Eye (tissue), 1 donor: ENCODE measurements around the gene SPDYE1.
"Not testable (repeated sequence)": the region's sequence is repeated elsewhere in the genome, so short reads cannot be mapped to it uniquely, and the experiment has no call there.

Experiments used
- DNase-seq: peaks from one replicate; pipeline ENCODE4 v3.0.0-alpha.2; 2015

SPDYE1 gene

DNA sequence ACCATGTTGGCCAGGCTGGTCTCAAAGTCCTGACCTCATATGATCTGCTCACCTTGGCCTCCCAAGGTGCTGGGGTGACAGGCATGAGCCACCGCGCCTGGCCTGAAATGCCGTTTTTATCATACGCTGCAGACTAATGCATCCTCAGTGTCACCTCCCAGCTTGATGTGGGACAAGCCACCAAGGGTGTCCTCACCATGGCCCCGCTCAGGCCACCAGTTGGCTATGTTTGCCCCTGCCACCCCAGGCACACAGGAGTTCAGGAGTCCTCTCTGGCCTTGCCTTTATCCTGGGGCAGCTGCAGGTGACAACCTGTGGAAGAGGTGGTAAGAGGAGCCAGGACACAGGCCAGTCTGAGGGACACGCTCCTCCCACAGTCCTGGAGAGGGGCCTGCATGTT, 3.0 kb upstream of the SPDYE1 start:
- DNase-seq, result not testable (repeated sequence)

DNA sequence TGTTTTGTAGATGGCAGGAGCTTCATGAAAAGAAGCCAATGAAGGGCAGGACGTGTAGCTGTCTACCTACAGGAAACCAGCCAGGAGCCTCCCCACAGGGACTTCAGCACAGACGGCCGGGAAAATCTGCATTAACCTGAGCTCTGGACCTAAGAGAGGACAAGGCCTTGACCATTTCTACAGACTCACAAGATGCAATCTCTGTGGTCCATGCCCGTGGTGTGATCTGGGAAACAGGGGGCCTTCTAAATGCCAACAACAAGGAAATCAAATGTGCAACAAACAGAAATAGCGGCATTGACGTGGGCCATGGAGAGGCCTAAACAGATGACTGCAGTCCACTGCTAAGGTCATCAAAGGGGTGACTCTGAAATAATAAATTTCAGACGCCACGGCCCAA, 14.4 kb downstream of the SPDYE1 start:
- not testable (repeated sequence) for DNase-seq

DNA sequence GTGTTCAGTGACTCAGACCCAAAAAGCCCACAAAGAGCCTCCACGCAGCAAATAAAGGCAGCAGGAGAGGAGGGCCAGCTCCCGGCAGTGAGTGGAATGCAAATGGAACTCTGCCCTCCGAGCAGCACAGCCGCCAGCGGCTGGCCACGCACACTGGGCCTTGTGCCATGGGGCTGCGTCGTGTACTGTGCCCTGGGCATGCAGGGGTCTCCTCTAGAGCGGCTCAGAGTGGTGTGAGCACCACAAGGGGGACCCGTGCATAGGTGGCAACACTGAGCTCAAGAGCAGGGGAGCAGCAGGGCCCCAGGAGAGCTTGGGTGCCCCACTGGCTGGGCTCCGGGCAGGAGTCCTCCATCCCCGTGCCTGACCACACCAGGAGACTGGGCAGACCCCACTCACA, 17.4 kb downstream of the SPDYE1 start:
- DNase-seq, result not testable (repeated sequence)

DNA sequence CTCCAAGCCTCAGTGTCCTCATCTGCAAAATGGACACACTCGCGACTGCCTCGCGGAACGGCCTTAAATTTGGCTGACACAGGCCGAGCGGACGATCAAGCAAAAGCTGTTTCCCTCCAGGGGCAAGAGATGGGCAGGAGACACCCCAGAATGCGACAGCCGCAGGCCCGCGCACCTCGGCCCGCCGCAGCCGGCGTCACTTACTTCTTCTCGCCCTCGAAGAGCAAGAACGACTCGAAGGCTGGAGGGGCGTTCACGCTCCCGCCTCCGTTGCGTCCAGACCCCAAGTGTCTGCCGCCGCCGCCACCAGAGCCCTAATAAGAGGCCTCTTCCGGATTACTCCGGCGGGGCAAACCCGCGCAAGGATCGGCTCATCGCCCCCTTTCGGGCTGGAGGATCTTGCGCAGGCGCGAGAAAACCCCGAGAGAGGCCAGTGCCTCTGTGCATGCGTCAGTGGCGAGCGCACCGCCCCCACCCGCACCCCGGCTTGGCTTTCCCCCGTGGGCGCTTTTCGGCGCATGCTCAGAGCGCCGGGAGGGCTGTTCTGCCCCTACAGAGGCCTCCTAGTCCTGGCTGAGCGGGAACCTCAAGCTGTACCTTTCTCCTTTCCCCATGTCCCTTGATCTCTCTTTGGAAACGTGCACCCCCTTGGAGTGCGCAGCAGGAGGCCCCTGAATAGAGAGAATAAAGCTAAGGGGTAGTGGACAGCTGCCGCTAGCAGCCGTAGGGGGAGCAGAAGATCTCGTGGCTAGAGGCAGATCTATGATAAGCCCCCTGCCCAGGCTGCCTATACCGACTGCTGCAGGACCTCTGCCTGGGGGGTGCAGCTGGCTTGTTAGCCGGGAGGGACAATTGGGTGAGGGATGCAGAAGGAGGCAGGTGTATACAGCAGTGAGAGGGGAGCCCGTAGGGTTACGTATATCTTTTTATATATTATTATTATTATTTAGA, 21.4 kb downstream of the SPDYE1 start:
- peak; percentile 99 for DNase-seq

DNA sequence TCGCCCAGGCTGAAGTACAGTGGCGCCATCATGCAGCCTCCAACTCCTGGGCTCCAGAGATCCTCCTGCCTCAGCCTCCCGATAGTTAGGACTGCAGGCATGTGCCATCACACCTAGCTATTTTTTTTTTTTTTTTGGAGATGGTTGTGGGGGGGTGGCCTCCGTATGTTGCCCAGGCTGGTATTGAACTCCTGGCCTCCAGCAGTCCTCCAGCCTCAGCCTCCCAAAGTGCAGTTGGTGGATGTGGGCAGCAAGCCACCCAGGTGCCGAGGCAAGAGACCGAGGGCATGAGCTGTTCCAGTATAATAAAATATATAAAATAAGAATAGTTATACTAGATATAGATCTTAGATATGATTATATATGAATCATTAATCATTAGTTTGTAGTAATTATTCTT, 22.1 kb downstream of the SPDYE1 start:
- peak; percentile 16 for DNase-seq

DNA sequence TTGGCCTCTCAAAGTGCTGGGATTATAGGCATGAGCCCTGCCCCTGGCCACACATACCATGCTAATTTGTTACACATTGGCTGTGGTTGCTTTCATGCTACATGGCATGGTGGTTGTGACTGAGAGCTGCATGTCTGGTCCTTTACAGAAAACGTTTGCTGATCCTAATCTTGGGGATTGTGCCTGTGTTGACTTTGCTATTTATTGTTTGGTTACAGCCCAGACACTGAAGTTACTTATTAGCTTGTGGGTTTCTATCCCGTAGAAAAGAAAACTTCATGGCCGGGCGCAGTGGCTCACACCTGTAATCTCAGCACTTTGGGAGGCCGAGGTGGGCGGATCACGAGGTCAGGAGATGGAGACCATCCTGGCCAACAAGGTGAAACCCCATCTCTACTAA, 24.4 kb downstream of the SPDYE1 start:
- not testable (repeated sequence) for DNase-seq

DNA sequence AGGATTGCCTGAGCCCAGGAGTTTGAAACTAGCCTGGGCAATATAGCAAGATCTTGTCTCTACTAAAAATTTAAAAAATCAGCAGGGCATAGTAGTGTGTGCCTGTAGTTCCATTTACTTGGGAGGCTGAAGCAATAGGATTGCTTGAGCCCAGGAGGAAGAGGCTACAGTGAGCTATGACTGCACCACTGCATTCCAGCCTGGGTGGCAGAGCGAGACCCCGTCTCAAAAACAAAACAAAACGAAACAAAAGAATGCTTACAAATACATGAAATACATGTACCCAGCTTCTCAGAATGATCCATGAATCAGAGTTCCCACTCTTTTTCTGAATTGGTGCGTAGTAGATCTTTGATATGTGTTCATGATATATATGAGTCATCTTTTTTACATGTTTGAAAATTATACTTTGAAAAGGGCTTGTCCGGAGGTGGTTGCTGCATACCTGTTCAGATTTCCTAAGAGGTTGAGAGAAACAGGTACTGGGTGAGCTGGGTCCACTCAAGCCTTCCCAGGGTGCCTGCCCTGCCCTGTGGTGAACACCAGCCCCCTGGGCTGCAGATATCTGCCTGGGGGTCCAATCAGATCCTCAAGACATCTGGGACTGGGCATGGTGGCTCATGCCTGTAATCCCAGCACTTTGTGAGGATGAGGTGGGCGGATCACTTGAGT, 25.2 kb downstream of the SPDYE1 start:
- DNase-seq, result not testable (repeated sequence)

DNA sequence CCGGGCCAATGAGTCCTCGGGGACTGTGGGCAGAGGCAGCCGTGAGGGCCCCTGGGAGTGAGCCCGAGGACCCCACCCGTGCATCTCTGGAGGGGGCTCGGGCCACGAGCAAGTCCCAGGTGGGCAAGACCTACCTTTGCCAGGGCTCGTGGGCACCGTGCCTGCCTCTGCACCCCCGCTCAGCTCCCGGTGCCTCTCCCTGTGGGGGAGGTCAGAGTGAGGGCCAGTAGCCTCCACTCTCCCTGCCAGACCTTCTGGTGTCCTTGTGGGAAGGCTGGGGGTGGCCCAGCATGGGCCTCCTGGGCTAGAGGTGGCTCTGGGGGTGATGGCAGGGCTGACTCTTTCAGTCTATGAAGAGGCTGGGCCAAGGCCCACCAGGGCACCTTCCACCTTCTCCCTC, 31.7 kb downstream of the SPDYE1 start:
- DNase-seq, result not testable (repeated sequence)

DNA sequence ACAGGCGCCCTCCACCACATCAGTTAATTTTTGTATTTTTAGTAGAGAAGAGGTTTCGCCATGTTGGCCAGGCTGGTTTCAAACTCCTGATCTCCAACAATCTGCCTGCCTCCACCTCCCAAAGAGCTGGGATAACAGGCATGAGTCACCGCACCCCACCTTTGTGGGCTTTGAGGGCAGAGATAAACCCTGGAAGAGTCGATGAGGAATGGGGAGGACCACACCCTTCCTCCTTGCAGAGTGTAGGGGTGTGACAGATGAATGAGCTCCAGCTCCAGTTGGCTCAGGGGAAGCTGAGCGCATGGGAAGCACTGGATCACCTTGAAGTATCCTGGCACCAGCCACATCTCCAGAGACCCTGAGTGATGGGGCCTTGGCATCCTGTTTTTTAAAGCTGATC, 32.3 kb downstream of the SPDYE1 start:
- DNase-seq, result not testable (repeated sequence)

DNA sequence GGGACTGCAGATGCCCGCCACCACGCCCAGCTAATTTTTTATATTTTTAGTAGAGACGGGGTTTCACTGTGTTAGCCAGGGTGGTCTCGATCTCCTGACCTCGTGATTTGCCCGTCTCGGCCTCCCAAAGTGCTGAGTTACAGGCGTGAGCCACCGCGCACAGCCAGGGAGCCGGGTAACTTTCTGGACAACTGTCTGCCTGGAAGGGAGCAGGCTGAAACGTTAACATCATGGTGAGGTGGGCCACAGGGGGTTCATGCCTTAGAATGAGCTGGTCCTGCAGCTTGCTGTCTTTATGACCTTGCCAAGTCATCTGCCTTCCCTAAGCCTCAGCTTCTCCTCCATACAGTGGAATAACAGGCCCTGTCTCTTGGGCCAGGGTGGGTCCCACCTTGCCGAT, 33.6 kb downstream of the SPDYE1 start:
- not testable (repeated sequence) for DNase-seq

DNA sequence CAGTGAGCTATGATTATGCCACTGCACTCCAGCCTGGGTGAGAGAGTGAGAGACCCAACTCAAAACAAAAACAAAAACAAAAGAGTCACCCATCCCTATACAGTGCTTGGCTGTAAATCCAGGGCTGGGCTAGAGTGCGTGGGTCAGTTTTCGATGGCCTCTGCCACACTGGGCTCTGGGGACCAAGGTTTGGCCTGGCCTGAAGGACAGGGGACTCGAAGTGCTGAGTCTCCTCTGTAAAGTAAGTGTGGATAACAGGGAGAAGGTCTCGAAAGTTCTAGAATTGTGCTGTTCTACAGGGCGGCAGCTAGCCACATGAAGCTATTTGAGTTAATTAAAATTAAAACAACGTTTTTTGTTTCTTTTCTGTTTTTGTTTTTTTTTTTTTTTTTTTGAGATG, 34.3 kb downstream of the SPDYE1 start:
- DNase-seq, result not testable (repeated sequence)

DNA sequence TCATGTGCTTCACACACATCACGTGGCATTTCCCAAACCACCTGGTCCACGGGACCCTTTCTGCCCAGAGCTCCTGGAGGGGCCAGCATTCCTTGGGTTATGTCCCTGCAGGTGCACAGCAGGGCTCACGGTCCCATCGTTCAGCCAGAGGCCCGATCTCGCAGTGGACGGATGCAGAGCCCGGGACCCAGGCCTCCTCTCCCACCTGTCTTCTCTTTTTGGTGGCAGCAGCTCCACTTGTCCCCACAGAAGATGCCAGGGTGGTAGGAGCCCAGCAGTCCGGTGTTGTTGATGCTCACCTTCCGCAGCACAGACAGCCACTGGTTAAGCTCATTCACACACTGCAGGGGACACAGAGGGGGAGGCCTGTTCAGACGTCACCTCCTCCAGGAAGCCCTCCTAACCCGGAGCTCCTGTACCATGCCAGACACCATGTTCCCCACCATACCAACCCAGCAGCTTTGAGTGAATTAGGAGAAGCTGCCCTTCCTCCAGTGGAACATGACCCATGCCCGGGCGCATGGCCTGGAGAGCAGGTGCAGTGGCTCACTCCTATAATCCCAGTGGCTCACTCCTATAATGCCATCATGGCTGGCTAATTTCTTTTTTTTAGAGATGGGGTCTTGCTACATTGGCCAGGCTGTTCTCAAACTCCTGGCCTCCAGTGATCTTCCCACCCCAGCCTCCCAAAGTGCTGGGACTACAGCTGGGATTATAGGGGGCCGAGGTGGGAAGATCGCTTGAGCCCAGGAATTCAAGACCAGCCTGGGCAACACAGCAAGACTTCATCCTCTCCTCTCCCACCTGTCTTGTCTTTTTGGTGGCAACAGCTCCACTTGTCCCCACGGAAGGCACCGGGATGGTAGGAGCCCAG, 36.5 kb downstream of the SPDYE1 start:
- DNase-seq, result not testable (repeated sequence)

DNA sequence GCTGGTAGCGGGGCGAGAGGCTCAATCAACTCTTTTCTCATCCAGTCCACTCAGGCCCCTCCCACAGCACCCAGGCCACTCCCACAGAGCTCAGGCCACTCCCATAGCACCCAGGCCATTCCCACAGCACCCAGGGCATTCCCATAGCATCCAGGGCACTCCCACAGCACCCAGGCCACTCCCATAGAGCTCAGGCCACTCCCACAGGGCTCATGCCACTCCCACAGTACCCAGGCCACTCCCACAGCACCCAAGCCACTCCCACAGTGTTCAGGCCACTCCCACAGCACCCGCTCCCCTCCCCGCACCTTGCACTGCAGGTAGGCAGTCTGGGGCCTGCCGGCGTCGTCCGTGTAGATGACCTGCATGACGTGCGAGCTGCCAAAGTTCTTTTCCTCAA, 38.7 kb downstream of the SPDYE1 start:
- not testable (repeated sequence) for DNase-seq

DNA sequence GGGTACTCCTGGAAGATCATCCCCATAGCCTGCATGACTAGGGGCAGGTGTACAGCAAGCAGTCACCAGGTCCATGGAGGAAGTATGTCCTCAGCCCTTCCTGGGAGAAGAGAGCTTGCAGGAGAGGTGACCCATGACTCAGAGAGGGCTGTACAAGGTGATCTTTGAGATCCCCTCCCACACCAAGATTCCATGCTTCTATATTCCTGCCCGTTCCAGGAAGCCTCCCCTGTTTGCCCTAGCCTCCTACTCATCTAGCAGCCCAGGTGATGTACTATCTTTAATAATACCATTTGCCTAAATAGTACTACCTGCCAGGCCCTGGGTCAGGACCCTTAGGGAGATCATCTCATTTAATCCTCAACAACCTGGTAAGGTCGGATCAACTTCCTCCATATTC, 40.3 kb downstream of the SPDYE1 start:
- DNase-seq, result not testable (repeated sequence)

DNA sequence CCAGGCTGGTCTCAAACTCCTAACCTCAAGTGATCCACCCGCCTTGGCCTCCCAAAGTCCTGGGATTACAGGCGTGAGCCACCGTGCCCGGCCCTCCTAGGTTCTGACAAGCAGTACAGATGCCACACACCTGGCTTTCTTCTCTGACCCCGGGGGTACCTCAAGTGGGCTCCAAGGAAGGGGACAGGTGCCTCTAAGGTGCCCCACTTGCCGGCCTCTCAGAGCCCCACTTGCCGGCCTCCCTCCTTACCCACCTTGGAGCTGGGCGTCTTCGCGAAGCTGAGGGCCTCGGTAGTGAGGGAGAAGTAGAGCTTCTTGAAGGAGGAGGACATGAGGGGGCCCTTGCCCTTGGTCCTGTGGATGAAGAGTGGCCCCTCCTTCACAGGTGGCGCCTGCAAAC, 40.9 kb downstream of the SPDYE1 start:
- not testable (repeated sequence) for DNase-seq

DNA sequence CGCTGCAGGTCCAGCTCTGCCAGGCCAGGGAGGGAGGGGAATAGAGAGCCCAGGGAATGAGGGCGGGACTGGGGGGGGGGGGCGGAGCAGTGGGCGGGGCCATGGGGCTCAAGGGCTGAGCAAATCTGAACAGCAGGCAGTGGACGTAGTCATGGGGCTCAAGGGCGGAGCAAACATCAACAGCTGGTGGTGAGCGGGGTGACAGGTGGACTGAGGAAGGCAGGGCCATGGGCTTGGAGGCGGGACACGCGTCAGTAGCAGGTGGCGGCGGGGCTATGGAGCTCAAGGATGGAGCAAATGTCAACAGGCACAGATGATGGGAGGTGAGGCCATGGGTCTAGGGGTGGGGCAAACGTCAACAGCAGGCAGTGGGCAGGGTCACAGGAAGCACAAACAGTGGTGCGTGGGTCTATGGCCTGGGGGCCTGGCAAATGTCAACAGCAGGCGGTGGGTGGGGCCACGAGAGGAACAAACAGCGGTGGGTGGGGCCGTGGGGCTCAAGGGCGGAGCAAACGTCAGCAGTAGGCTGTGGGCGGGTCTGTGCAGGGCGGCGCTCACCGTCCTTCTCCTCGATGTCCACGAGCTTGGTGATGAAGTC, 41.4 kb downstream of the SPDYE1 start:
- peak; percentile 90 for DNase-seq

DNA sequence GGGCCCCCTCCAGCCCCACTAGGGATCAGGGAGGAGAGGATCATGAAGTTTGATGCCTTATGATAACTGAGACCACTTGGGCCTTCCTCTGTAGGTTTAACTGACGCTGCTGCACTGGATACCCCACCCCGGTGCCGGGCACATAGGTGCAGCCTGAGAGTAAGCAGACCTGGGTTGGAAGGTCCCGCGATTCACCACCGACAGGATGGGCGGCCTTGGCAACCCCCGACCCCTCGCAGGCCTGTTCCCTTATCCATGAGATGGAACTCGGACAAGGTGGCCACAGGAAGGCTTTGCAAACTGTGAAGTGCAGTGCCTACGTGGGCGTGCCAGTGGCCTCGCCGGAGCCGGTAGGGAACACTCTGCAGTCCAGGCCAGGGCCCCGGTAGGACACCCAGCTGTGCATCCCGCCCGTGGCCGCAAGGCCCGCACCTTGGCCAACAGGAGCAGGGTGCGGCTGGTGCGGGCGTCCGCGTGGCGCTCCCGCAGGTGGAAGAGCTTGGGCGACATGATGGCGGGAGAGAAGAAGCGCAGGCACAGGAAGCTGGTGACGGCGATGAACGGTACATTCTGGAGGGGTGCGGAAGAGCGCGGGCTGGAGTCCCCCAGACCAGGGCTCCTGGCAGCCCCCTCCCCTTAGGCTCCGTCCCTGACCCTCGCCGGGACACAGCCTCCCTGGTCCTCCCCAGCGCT, 42.2 kb downstream of the SPDYE1 start:
- DNase-seq, result not testable (repeated sequence)

DNA sequence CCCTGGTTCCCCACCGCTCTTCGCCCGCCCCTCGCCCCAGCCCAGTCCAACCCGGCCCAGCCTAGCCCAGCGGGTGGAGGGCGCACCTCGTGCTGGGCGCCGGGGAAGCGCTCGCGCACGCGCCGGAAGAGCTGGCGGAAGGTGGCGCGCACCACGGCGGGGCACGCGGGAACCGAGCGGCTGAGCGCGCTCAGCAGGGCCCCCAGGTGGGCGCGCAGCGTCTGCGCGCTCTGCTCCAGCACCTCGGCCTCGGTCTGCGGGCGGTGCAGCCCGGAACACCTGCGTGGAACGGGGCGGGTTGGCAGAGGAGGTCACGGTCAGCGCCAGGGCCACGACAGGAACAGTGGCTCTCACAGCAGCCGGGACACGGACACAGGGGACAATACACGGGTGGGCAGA, 42.8 kb downstream of the SPDYE1 start:
- peak; percentile 43 for DNase-seq

DNA sequence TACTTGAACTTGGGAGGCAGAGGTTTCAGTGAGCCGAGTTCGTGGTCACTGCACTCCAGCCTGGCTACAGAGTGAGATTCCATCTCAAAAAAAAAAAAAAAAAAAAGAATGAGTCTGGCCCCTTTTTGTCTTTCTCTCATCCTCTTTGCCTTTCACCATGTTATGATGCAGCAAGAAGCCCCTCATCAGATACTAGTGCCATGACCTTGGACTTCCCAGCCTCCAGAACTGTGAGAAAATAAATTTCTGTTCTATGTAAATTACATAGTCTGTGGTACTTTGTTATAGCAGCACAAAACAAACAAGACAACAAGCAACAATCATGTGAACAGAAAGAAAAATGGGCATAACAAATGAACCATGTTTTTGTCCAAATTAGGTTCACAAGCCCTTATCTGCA, 44.5 kb downstream of the SPDYE1 start:
- DNase-seq, result no peak

DNA sequence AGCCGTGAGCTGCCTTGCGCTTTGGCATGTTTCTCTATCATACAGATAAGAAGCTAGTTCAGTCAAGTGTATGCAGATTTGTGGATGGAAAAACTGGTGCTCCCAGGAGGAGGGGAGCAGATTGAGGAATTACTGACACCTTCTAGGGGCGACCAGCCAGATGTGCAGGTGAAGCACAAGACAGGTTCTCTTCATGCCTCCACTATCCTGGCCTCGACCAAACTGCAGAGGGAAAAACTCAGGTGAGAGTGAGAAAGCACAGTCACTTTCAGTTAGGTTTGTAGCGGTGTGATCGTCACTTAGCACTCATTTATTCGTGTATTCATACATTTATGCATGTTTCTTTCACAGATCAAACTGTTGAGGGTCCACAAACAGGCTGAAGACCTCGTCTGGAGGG, 46.2 kb downstream of the SPDYE1 start:
- DNase-seq, result no peak

DNA sequence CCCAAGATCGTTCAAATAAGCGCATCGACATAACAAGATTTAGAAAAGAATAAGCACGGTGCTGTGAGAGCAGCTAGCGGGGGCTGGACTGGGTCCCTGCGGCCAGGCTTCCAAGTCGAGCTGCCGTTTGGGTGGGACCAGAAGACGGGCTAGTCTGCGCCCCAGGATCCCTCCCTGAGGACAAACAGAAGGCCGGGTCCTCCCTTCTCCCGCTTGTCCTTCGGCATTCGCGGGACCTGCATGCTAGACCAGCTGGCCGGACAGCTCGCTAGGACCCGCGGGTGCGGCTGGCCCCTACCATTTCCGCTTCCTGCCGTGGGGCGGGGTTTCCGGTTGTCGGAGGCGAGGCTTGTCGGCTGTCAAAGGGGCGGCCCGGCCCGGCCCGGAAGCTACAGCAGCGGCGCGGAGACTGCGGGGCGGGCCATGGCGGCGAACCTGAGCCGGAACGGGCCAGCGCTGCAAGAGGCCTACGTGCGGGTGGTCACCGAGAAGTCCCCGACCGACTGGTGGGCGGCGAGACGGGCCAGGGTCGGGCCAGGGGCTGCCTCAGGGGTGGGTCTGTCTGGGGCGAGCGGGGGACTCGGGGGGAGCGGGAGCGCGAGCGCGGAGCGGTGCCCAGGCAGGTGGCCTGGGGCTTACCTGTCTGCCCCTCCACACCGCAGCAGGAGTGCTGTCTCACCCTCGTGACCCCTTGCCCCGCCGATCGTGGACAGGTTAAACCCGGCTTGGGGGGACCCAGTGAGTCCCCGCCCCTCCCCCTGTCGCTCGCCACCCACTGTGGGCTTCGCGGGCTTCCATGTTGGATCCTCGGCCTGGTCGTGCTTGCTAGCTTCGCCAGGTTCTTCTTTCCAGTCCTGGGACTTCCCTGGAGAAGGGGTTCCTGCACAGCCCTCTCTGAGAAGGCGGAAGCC, 46.9 kb downstream of the SPDYE1 start, which contains the start of gene DBNL:
Gene DBNL, plus strand, starts transcription at position 388 of the 911 bp plus-strand sequence. Its CDS starts 36 bp downstream, at position 424.
- peak; percentile 95 for DNase-seq
